ENCODE data around the gene KCNIP4. TPM values are rescaled to one million over a fixed set of nuclear protein-coding genes. Genes with fewer than 3 reads are reported as not detected.

KCNIP4 gene
- total RNA-seq, 2 donors from 2014 or later: 1.2 TPM; not detected in 1

GRCh38 chr4:21454831-21455230, 493.7 kb downstream of the KCNIP4 start:
- no peak for DNase-seq (ENCODE audit: low spot score)
- Histone ChIP-seq H3K4me3 (no peak overlapping the region), H3K27me3 (replicated peaks; ENCODE audit: insufficient read depth) (no peaks in the 10 kb centered on the region), H3K27ac (no peak overlapping the region), H3K9me3 (no peaks in the 10 kb centered on the region), H3K36me3 (no peaks in the 10 kb centered on the region), H3K4me1 (replicated peaks) (no peaks in the 10 kb centered on the region)
- no peak for TF ChIP-seq POLR2A (IDR thresholded peaks at IDR 0.05)
- TF ChIP-seq CTCF (IDR thresholded peaks at IDR 0.05): no peak
- no peak for TF ChIP-seq POLR2AphosphoS5 (IDR thresholded peaks at IDR 0.05)
- intact Hi-C loops (cut with DNase I): no loop called here
- WGBS: 67% methylated on average over 1 of the region's 1 CpG

GRCh38 chr4:21454201-21454600, 494.4 kb downstream of the KCNIP4 start:
- TF ChIP-seq POLR2A (IDR thresholded peaks at IDR 0.05): no peak
- no peak for TF ChIP-seq CTCF (IDR thresholded peaks at IDR 0.05)
- no peak for TF ChIP-seq POLR2AphosphoS5 (IDR thresholded peaks at IDR 0.05)
- DNase-seq (ENCODE audit: low spot score): no peak
- no peak overlapping the region for H3K27ac ChIP-seq
- no peak overlapping the region for H3K4me3 ChIP-seq
- no peaks in the 10 kb centered on the region for H3K27me3 ChIP-seq (replicated peaks; ENCODE audit: insufficient read depth)
- intact Hi-C loops (cut with DNase I): no loop called here
- H3K36me3 ChIP-seq: no peaks in the 10 kb centered on the region
- WGBS: 37% methylated on average over 4 of the region's 4 CpGs
- H3K9me3 ChIP-seq: no peaks in the 10 kb centered on the region
- H3K4me1 ChIP-seq (replicated peaks): no peaks in the 10 kb centered on the region

- Histone ChIP-seq H3K4me1 (replicated peaks) (no peaks in the 10 kb centered on the region), H3K9me3 (no peaks in the 10 kb centered on the region), H3K27ac (no peak overlapping the region), H3K36me3 (no peaks in the 10 kb centered on the region), H3K27me3 (replicated peaks; ENCODE audit: insufficient read depth) (no peaks in the 10 kb centered on the region), H3K4me3 (no peak overlapping the region)
- no peak for TF ChIP-seq POLR2AphosphoS5 (IDR thresholded peaks at IDR 0.05)
- no peak for TF ChIP-seq CTCF (IDR thresholded peaks at IDR 0.05)
- TF ChIP-seq POLR2A (IDR thresholded peaks at IDR 0.05): no peak
- DNase-seq (ENCODE audit: low spot score): no peak
- intact Hi-C loops (cut with DNase I): no loop called here
Measured at GRCh38 chr4:21452931-21453330, 495.6 kb downstream of the KCNIP4 start.

GRCh38 chr4:21451032-21451431, 497.5 kb downstream of the KCNIP4 start:
- no peaks in the 10 kb centered on the region for H3K36me3 ChIP-seq
- H3K27ac ChIP-seq: no peak overlapping the region
- 26% methylated on average over 1 of the region's 1 CpG for WGBS
- TF ChIP-seq POLR2AphosphoS5 (IDR thresholded peaks at IDR 0.05) (no peak), POLR2A (IDR thresholded peaks at IDR 0.05) (no peak), CTCF (IDR thresholded peaks at IDR 0.05) (no peak)
- intact Hi-C loops (cut with DNase I): no loop called here
- H3K9me3 ChIP-seq: no peaks in the 10 kb centered on the region
- DNase-seq (ENCODE audit: low spot score): no peak
- H3K27me3 ChIP-seq (replicated peaks; ENCODE audit: insufficient read depth): no peaks in the 10 kb centered on the region
- H3K4me1 ChIP-seq (replicated peaks): no peaks in the 10 kb centered on the region
- no peak overlapping the region for H3K4me3 ChIP-seq

GRCh38 chr4:21450331-21450730, 498.2 kb downstream of the KCNIP4 start:
- 81% methylated on average over 4 of the region's 4 CpGs for WGBS
- DNase-seq (ENCODE audit: low spot score): no peak
- TF ChIP-seq POLR2AphosphoS5 (IDR thresholded peaks at IDR 0.05) (no peak), CTCF (IDR thresholded peaks at IDR 0.05) (no peak), POLR2A (IDR thresholded peaks at IDR 0.05) (no peak)
- no peak overlapping the region for H3K4me3 ChIP-seq
- no peaks in the 10 kb centered on the region for H3K9me3 ChIP-seq
- no peaks in the 10 kb centered on the region for H3K4me1 ChIP-seq (replicated peaks)
- no peaks in the 10 kb centered on the region for H3K36me3 ChIP-seq
- intact Hi-C loops (cut with DNase I): no loop called here
- no peaks in the 10 kb centered on the region for H3K27me3 ChIP-seq (replicated peaks; ENCODE audit: insufficient read depth)
- no peak overlapping the region for H3K27ac ChIP-seq
